GM12891 (cell line): ENCODE results near the gene RHCG.

Experiments used
- DNase-seq: peaks from one replicate; pipeline ENCODE4 v3.0.0; 2011; ENCODE audit warnings: low spot score; ENCODE audit not compliant: insufficient read length
- FAIRE-seq: peaks from 2 replicates; lab custom pipeline; 2011; peaks lifted over from hg19 to GRCh38; lab: Jason Lieb, UNC
- PAX5 ChIP-seq: IDR thresholded peaks from 2 replicates; pipeline ENCODE4 v1.6.1; 2011; ENCODE audit warnings: low read length, moderate library complexity, mild to moderate bottlenecking; ENCODE audit not compliant: insufficient read depth, severe bottlenecking
- POLR2A ChIP-seq: IDR thresholded peaks from 2 replicates; pipeline ENCODE4 v1.6.1; 2011; ENCODE audit warnings: low read depth, low read length, control low read depth
- POLR2AphosphoS5 ChIP-seq: IDR thresholded peaks from 2 replicates; pipeline ENCODE4 v1.6.1; 2011; ENCODE audit warnings: low read depth, low read length, control low read depth
- POU2F2 ChIP-seq: IDR thresholded peaks from 2 replicates; pipeline ENCODE4 v1.6.1; 2011; ENCODE audit warnings: low read depth, mild to moderate bottlenecking, control low read depth, low read length, moderate library complexity
- SPI1 ChIP-seq: IDR thresholded peaks from 2 replicates; pipeline ENCODE4 v1.6.1; 2011; ENCODE audit warnings: low read depth, low read length, control low read depth
- TAF1 ChIP-seq: IDR thresholded peaks from 2 replicates; pipeline ENCODE4 v1.6.1; 2011; ENCODE audit warnings: low read depth, low read length, control low read depth

RHCG gene

GRCh38 chr15:89450076-89451006, 46.0 kb downstream of the RHCG start:
- FAIRE-seq, result no peak

GRCh38 chr15:89448825-89449224, 47.6 kb downstream of the RHCG start:
- DNase-seq, result no peak
- no peak for TF ChIP-seq SPI1
- no peak for TF ChIP-seq POLR2AphosphoS5
- no peak for TF ChIP-seq POLR2A
- no peak for TF ChIP-seq PAX5
- no peak for TF ChIP-seq POU2F2
- no peak for TF ChIP-seq TAF1
- FAIRE-seq, result no peak

More at GRCh38 chr15:89450076-89451006, 46.0 kb downstream of the RHCG start:
- TF ChIP-seq SPI1 (no peak), POLR2AphosphoS5 (no peak), POU2F2 (no peak), POLR2A (no peak), PAX5 (no peak), TAF1 (no peak)
- DNase-seq, result no peak

GRCh38 chr15:89447676-89448075, 48.7 kb downstream of the RHCG start:
- DNase-seq (no peak), FAIRE-seq (no peak)
- TF ChIP-seq POLR2A (no peak), TAF1 (no peak), SPI1 (no peak), PAX5 (no peak), POU2F2 (no peak), POLR2AphosphoS5 (no peak)

- DNase-seq, result no peak
- no peak for FAIRE-seq
- TF ChIP-seq TAF1 (no peak), POLR2A (no peak), SPI1 (no peak), PAX5 (no peak), POU2F2 (no peak), POLR2AphosphoS5 (no peak)
These were observed 50.0 kb downstream of the RHCG start for GRCh38 chr15:89446255-89446891.

- no peak for FAIRE-seq
- no peak for TF ChIP-seq POU2F2
- no peak for TF ChIP-seq POLR2AphosphoS5
- TF ChIP-seq TAF1, result no peak
- TF ChIP-seq PAX5, result no peak
- no peak for TF ChIP-seq POLR2A
- TF ChIP-seq SPI1, result no peak
These were observed 50.9 kb downstream of the RHCG start for GRCh38 chr15:89445518-89445917.

GRCh38 chr15:89444241-89445225, 51.9 kb downstream of the RHCG start:
- TF ChIP-seq SPI1 (no peak), POU2F2 (no peak), POLR2AphosphoS5 (no peak), POLR2A (no peak), PAX5 (no peak), TAF1 (no peak)
- DNase-seq (no peak), FAIRE-seq (no peak)

More at GRCh38 chr15:89445518-89445917, 50.9 kb downstream of the RHCG start:
- no peak for DNase-seq

GRCh38 chr15:89443581-89443980, 52.8 kb downstream of the RHCG start:
- no peak for DNase-seq
- no peak for FAIRE-seq
- TF ChIP-seq TAF1, result no peak
- no peak for TF ChIP-seq POU2F2
- no peak for TF ChIP-seq POLR2A
- no peak for TF ChIP-seq SPI1
- no peak for TF ChIP-seq PAX5
- no peak for TF ChIP-seq POLR2AphosphoS5

GRCh38 chr15:89442671-89443307, 53.6 kb downstream of the RHCG start:
- DNase-seq, result peak; percentile 78
- FAIRE-seq, result no peak
- TF ChIP-seq TAF1 (no peak), PAX5 (no peak), SPI1 (no peak), POLR2A (no peak), POU2F2 (no peak), POLR2AphosphoS5 (no peak)
